GM21737 (cell line): ENCODE measurements around the gene THAP4.

Source experiments
- ATAC-seq: cut with Tn5 transposase; IDR thresholded peaks from one replicate; pipeline ENCODE4 v1.9.1; 2021; ENCODE audit warnings: mild to moderate bottlenecking, moderate library complexity; ENCODE audit not compliant: unreplicated experiment

THAP4 gene

DNA sequence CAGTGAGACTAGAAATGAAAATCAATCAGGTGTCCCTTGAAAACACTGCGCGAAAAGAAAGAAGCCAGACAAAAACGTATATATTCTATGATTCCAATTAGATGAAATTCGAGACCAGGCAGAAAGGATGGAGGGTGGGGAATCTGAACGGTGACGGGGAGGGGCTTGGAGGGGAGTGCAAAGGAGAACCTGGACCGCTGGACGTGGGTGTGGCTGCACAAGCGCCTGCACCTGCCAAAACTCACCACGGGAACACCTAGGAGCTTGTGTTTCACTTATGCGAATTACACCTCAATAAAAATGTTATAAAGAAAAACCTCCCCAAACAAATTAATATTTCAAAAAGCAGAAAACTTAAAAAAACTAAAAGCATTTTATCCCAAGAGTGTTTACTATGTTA, 21.9 kb downstream of the THAP4 start:
- ATAC-seq = no peak

DNA sequence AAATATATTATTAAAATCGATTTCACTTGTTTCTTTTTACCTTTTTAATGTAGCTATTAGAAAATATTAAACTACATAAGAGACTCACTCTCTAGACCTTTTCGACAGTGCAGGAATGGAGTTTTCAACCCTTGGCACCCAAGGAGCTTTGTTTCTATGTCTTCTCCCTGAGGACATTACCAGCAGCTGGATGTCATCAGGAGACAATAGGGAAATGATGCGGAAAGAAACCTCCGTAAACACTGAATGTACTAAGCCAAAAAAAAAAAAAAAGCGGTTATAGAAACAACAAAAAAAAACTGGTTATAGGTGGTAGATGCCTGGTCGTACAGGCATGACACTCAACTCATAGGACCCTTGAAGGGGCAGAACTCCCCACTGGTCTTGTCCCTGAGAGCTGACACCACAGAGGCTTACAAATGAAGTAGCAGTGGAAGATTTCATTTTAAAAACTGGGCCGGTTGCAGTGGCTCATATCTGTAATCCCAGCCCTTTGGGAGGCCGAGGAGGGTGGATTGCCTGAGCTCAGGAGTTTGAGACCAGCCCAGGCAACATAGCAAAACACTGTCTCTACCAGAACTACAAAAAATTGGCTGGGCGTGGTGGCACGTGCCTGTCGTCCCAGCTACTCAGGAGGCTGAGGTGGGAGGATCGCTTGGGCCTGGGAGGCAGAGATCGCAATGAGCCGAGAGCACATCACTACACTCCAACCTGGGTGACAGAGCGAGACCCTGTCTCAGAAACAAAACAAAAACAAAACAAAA, 23.8 kb downstream of the THAP4 start:
- no peak for ATAC-seq

DNA sequence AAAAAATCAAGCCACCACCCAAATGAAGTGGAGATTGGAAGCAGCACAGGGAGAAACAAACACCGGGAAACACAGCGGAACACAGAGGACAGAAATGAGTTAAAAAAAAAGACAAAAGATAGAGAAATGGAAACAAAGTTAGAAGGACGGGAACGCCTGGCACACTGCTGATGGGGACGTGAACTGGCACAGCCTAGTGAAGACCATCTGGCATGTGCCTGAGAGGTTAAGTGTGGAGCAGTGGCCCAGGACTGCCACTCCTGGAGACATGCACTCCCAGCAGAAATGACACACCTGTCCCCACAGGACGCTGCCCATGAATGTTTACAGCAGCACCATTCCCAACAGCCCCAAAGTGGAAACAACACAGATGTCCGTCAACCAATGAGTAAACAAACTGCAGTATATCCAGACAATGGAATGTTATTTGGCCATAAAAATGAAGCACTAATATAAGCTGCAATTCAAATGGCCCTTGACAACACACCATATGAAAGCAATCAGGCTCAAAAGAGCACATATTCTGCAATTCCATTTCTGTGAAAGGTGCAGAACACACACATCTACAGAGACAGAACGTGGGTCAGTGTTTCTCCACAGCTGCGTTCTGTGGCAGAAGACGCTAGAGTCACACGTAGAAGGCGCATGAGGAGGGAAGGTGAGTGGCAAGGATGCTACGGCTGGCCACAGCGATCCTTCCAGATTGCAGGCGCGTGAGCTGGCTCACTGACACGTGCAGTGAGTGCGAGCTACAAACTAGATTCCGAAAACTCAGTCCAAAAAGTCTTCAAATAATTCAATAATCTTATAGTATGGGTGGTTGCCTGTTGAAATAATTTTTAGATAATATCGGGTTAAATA, 24.6 kb downstream of the THAP4 start:
- ATAC-seq = no peak

- no peak for ATAC-seq
Measured at GRCh38 chr2:241611062-241611461, 25.9 kb downstream of the THAP4 start.

- ATAC-seq = peak; percentile 86
Measured at GRCh38 chr2:241609859-241610793, 26.8 kb downstream of the THAP4 start.

GRCh38 chr2:241608881-241609280, 28.1 kb downstream of the THAP4 start:
- no peak for ATAC-seq

DNA sequence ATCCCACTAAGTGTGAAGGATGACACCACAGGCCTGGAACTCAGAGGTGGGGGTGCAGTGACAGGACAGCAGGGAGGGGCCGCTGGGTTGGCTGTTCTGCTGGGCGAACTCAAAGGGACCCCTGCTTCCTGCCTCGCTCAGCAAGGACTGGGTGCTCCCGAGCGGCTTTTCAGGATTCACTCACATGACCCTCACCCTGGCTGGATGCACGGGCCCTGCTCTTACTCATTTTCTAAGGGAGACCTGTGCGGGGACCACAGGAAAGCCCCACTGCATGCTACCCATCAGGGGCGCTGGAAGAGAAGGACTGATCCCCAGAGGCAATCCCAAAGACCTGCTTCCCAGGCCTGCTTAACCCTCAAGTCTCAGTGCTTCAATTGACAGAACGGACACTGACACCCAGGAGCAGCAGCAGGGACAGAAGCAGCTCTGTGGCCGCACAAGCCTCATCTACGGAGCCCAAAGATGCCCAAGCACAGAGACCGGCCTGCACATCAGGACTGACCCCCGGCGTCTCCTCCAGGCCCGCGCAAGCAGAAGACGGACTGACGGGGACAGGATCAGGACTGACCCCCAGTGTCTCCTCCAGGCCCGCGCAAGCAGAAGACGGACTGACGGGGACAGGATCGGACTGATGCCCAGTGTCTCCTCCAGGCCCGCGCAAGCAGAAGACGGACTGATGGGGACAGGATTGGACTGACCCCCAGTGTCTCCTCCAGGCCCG, 29.6 kb downstream of the THAP4 start:
- no peak for ATAC-seq

GRCh38 chr2:241606186-241606585, 30.8 kb downstream of the THAP4 start:
- no peak for ATAC-seq

DNA sequence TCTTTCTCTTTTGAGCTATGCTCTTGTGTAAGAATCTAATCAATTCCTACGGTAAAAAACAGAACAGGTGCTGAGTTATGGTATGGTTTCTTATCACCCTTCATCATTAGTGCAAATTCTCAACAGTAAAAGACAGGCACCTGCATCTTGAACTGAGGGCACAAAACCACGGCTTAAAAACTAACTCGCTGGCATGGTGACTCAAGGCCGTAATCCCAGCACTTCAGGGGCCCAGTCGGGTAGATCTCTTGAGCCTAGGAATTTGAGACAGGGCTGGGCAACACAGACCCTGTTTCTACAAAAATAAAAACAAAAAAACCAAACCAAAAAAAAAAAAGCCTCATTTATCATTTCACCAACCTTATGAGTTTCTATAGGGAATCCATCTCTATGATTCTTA, 33.3 kb downstream of the THAP4 start:
- no peak for ATAC-seq

DNA sequence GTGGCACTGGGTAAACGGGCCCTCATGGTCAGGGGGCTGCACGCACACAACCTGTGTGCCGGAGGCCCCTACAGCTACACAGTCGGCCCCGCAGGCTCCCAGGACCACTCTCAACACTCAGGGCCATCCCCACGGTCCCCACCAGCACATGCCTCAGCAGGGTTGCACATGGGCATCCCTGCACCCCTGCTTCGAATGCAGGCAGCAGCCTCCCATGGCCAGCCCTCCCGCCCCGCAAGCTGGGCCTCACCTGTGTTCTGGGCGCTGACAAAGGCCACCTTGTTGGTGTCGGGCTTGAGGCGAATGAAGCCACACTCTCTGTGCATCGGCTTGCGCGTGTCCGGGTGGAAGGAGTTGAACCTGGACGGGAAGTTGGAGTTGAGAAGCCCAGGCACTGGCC, 34.2 kb downstream of the THAP4 start:
- no peak for ATAC-seq

- ATAC-seq = no peak
Measured at GRCh38 chr2:241601841-241602240, 35.1 kb downstream of the THAP4 start.

- no peak for ATAC-seq
Measured at GRCh38 chr2:241599615-241600014, 37.3 kb downstream of the THAP4 start.

GRCh38 chr2:241598487-241598886, 38.5 kb downstream of the THAP4 start:
- no peak for ATAC-seq

DNA sequence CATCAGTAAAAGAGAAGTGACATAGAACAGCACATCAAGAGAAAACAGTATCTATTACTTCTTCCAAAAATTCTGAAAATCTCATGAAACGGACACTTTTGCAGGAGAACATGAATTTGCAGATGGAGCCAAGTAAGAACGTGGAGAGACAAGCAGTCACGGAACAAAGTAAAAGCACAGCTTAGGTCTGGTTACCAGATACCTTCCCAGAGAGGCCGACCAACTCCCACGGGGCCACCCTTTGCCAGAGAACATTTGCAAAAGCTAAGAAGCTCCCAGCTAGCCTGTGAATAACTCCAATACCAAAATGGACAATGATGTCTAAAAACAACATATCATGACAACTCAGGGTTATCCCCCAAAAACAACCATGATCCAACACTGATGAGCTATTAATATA, 38.9 kb downstream of the THAP4 start:
- no peak for ATAC-seq

GRCh38 chr2:241597561-241597960, 39.4 kb downstream of the THAP4 start:
- no peak for ATAC-seq

DNA sequence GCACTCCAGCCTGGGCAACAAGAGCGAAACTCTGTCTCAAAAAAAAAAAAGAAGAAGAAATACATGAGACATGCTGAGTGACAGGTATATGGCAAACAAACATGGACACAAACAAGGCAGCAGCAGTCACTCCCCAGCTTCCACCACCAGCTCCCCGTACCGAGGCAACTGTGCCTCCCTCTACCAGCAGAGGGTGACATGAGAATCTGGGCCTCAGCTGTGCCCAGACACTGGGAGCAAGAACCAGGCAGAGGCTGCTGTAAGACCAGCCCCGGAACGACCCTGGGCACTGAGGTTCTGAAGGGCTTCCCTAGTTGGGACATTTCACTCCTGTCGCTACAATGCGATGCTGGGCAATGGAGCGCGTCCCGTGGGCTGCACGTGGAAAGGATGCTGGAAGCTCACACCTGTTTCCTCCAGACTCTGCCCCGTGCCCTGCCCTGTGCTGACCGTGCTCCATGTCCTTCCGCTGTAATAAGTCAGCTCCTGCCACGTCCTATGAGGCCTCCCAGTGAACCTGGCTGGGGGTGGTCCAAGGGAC, 41.3 kb downstream of the THAP4 start:
- no peak for ATAC-seq

DNA sequence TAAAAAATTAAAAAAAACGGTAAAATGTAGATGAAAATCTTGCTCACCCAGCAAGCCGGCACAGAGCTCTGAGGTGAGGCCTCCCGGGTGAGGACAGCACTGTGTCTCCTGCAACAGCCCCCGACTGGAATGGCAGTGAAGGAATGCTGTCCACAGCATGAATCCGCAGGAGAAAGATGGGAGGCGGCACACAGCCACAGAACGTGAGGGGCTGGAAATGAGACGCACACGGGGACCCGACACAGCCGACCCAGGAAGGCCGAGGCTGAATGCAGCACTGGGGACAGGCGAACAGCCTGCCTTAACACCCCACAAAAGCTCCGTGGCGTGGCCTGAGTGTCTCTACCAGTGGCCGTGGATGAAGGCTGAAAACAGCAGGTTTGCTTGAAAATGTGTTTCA, 43.7 kb downstream of the THAP4 start:
- ATAC-seq = no peak

DNA sequence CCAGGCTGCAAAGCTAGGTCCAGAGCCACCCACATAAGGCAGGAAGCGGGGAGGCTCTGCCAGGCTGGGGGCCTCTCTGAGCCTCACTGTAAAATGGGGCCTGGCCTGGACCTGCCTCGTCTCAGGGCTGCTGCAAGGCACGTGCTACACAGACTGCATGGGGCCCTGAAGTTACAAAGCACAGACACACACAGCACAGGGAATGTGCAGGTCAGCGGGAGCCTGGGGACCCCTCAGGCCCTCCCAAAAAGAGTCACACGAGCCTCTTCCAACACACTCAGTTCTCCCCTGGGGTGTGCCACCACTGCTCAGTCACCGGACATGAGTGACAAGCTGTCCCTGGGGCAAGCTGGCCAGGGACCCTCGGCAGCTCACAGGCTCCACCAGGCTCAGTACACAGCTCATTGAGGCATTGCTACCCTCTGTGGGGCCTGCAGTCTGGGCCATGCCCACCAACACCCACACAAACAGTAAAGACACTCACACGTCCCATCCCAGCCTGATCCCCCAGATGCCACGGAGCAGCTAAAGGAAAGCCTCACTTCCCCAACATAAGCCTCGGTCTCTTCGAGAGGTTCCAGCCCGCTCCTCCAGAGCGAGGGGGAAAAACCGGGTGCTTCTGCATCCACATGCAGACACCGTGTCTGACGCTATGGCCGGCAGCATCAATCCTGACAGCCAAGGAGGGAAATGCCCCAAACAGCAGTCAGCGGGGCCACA, 44.7 kb downstream of the THAP4 start:
- no peak for ATAC-seq
